Loucy (cell line): Measurements from ENCODE around the gene ZDHHC14.

Experiments used
- H2AFZ ChIP-seq: fragments of 200-600 bp; sonication (generic); 2 replicates; pipeline ENCODE4 v1.6.0; 2016; ENCODE audit warnings: antibody characterized with exemption, mild to moderate bottlenecking, low read length, moderate library complexity
- H3F3A ChIP-seq: fragments of 200-600 bp; 2 replicates; pipeline ENCODE4 v1.6.0; 2016; ENCODE audit warnings: antibody characterized with exemption, low read depth, mild to moderate bottlenecking
- H3K27me3 ChIP-seq: fragments of 200-600 bp; sonication (generic); 2 replicates; pipeline ENCODE4 v1.6.1; 2014; ENCODE audit warnings: low read length, mild to moderate bottlenecking; ENCODE audit not compliant: insufficient read depth, poor library complexity, severe bottlenecking
- H3K36me3 ChIP-seq: fragments of 200-600 bp; sonication (generic); 2 replicates; pipeline ENCODE4 v1.6.1; 2016; ENCODE audit warnings: low read length; ENCODE audit not compliant: insufficient read depth
- H3K4me1 ChIP-seq: fragments of 200-600 bp; sonication (generic); 2 replicates; pipeline ENCODE4 v1.5.1; 2014; ENCODE audit warnings: low read length, mild to moderate bottlenecking; ENCODE audit not compliant: insufficient read depth, poor library complexity, severe bottlenecking
- H3K4me2 ChIP-seq: fragments of 200-600 bp; sonication (generic); 2 replicates; pipeline ENCODE4 v1.6.0; 2014; ENCODE audit warnings: antibody characterized with exemption, low read length, low read depth, mild to moderate bottlenecking; ENCODE audit not compliant: poor library complexity, severe bottlenecking
- H3K4me3 ChIP-seq: fragments of 200-600 bp; sonication (generic); 2 replicates; pipeline ENCODE4 v1.5.1; 2014; ENCODE audit warnings: low read length, mild to moderate bottlenecking, mixed read lengths; ENCODE audit not compliant: poor library complexity, severe bottlenecking
- H3K79me2 ChIP-seq: fragments of 200-600 bp; sonication (generic); 2 replicates; pipeline ENCODE4 v1.6.1; 2014; ENCODE audit warnings: low read length; ENCODE audit not compliant: insufficient read depth
- H3K9ac ChIP-seq: fragments of 200-600 bp; sonication (generic); 2 replicates; pipeline ENCODE4 v1.6.0; 2014; ENCODE audit warnings: mild to moderate bottlenecking, low read depth, low read length, moderate library complexity; ENCODE audit not compliant: poor library complexity, severe bottlenecking
- H3K9me2 ChIP-seq: fragments of 200-600 bp; sonication (generic); replicated peaks from 2 replicates; pipeline ENCODE4 v1.6.1; 2016; ENCODE audit warnings: low read depth, low read length, mixed read lengths
- H3K9me3 ChIP-seq: fragments of 200-600 bp; sonication (generic); 2 replicates; pipeline ENCODE4 v1.6.1; 2014; ENCODE audit warnings: mild to moderate bottlenecking, antibody characterized with exemption, low read length, low read depth; ENCODE audit not compliant: insufficient read depth
- H4K20me1 ChIP-seq: fragments of 200-600 bp; sonication (generic); 2 replicates; pipeline ENCODE4 v1.6.0; 2014; ENCODE audit warnings: antibody characterized with exemption, low read length, mild to moderate bottlenecking; ENCODE audit not compliant: insufficient read depth, poor library complexity, severe bottlenecking
- EZH2phosphoT487 ChIP-seq: fragments of 200-600 bp; IDR thresholded peaks from 2 replicates; pipeline ENCODE4 v1.6.1; 2018; ENCODE audit warnings: antibody characterized with exemption, mild to moderate bottlenecking, moderate library complexity, borderline replicate concordance
- TF ChIP-seq, protein P1 (sequence below): fragments of 200-600 bp; sonication (generic); conservative IDR thresholded peaks from 2 replicates; pipeline ENCODE4 v1.5.1; 2014; ENCODE audit warnings: mild to moderate bottlenecking, antibody characterized with exemption, low read length

Gene ZDHHC14

DNA sequence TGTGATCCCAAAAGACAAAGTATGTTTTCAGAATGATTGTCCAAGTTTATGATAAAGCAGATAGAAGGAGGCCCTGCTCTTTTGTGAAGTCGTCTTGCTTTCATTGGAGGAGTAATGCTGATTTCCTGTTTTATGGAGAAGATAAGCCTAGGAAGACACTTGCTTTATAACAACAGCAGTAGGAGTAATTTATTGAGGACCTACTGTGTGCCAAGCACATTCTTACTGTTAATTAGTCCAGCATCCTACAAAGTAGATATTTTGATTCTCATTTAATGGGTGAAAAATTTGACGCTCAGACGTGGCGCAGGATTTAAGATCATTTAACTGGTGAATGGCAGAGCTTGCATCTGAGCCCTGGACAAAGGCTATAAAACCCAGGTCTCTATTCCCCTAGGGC lies 87.6 kb downstream of the ZDHHC14 start:
- Histone ChIP-seq H3K9me2 (no peaks in the 10 kb centered on the region), H3F3A (no peaks in the 10 kb centered on the region), H3K36me3 (no peaks in the 10 kb centered on the region), H4K20me1 (no peaks in the 10 kb centered on the region), H3K4me1 (no peaks in the 10 kb centered on the region), H3K27me3 (no peaks in the 10 kb centered on the region), H3K9me3 (no peaks in the 10 kb centered on the region), H3K4me2 (no peak overlapping the region), H2AFZ (no peak overlapping the region), H3K9ac (no peak overlapping the region), H3K4me3 (no peak overlapping the region), H3K79me2 (no peaks in the 10 kb centered on the region)
- no peak for TF ChIP-seq EZH2phosphoT487
- TF ChIP-seq, protein P1, sequence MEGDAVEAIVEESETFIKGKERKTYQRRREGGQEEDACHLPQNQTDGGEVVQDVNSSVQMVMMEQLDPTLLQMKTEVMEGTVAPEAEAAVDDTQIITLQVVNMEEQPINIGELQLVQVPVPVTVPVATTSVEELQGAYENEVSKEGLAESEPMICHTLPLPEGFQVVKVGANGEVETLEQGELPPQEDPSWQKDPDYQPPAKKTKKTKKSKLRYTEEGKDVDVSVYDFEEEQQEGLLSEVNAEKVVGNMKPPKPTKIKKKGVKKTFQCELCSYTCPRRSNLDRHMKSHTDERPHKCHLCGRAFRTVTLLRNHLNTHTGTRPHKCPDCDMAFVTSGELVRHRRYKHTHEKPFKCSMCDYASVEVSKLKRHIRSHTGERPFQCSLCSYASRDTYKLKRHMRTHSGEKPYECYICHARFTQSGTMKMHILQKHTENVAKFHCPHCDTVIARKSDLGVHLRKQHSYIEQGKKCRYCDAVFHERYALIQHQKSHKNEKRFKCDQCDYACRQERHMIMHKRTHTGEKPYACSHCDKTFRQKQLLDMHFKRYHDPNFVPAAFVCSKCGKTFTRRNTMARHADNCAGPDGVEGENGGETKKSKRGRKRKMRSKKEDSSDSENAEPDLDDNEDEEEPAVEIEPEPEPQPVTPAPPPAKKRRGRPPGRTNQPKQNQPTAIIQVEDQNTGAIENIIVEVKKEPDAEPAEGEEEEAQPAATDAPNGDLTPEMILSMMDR, result no peak

DNA sequence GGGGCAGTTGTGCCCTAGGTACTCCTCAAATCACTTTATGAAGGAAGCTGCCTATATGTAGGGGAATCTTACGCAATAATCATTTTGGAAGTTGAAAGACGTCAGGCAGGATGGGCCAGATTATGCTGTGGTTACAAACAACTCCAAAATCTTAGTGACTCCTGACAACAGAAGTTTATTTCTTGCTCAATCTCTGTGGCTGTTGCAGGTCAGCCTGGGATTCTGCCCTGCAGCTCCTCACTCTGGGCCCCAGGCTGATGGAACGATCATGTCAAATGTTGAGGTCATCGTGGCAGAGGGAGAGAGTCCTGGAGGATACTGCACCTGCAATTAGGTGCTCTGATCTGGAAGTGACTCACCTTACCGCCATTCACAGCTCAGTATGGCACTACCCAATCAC lies 88.4 kb downstream of the ZDHHC14 start:
- H3K9ac ChIP-seq, result no peak overlapping the region
- H3K4me2 ChIP-seq, result no peak overlapping the region
- no peaks in the 10 kb centered on the region for H3F3A ChIP-seq
- no peaks in the 10 kb centered on the region for H3K4me1 ChIP-seq
- no peaks in the 10 kb centered on the region for H3K36me3 ChIP-seq
- H2AFZ ChIP-seq, result no peak overlapping the region
- H3K27me3 ChIP-seq, result no peaks in the 10 kb centered on the region
- no peak overlapping the region for H3K4me3 ChIP-seq
- no peaks in the 10 kb centered on the region for H3K79me2 ChIP-seq
- TF ChIP-seq, protein P1, result no peak
- no peak for TF ChIP-seq EZH2phosphoT487
- H3K9me3 ChIP-seq, result no peaks in the 10 kb centered on the region
- H3K9me2 ChIP-seq, result no peaks in the 10 kb centered on the region
- no peaks in the 10 kb centered on the region for H4K20me1 ChIP-seq

DNA sequence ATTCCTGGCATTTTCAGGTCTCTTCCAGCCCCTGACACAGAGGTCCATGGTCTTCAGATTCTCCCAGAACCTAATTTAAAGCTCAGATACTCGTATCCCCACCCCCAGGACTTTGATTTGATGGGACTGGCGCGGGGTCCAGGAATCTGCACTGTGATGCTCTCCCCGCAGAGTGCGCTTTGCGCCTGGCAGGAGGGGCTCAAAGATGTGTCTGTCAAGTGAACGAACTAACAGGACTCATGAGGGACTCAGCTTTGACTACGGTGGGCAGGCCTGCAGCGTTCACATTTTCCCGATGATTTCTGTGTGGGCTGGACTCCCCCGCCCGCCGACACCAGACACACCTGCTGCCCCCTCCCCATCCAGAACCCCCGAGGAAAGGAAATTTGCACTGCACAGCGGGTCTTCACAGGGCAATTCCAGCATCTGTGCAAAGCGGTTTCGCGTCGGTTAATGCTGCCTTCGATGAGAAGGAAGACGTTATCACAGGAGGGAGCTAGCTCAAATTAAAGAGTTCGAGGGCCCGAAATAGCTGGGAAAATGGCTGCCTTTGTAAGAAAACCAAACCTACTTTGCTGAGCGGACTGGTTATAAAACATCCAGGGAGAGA lies 90.2 kb downstream of the ZDHHC14 start:
- no peaks in the 10 kb centered on the region for H3K9me2 ChIP-seq
- no peak overlapping the region for H2AFZ ChIP-seq
- H3K4me1 ChIP-seq, result no peaks in the 10 kb centered on the region
- H4K20me1 ChIP-seq, result no peaks in the 10 kb centered on the region
- no peak overlapping the region for H3K4me2 ChIP-seq
- H3K9me3 ChIP-seq, result no peaks in the 10 kb centered on the region
- no peak overlapping the region for H3K9ac ChIP-seq
- H3F3A ChIP-seq, result no peaks in the 10 kb centered on the region
- no peaks in the 10 kb centered on the region for H3K79me2 ChIP-seq
- no peaks in the 10 kb centered on the region for H3K27me3 ChIP-seq
- H3K4me3 ChIP-seq, result no peak overlapping the region
- no peaks in the 10 kb centered on the region for H3K36me3 ChIP-seq
- TF ChIP-seq, protein P1, result no peak
- TF ChIP-seq EZH2phosphoT487, result no peak
